Measurements from ENCODE around the gene CAMTA1.

DNA sequence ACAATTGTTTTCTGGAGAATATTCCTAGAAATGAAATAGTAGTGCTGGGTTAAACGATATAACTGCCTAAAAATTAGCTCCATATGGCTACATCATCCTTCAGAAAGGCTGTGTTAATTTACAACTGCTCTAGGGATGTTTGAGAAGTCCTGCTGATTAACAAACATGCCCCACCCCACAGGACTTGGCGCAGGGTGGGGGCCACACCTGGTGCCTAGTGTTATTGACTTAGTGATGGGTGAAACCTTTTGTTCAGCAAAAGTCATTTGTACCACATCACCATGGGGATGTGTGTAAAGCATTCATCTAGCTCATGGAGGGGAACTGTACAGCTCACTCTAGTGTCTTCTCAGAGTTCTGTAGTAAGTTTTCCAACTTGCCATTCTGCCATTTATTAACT lies 492.8 kb downstream of the CAMTA1 start:
- no peak for TF ChIP-seq EZH2phosphoT487 (conservative IDR thresholded peaks at IDR 0.05; ENCODE audit: low read length)
- TF ChIP-seq, protein P1, sequence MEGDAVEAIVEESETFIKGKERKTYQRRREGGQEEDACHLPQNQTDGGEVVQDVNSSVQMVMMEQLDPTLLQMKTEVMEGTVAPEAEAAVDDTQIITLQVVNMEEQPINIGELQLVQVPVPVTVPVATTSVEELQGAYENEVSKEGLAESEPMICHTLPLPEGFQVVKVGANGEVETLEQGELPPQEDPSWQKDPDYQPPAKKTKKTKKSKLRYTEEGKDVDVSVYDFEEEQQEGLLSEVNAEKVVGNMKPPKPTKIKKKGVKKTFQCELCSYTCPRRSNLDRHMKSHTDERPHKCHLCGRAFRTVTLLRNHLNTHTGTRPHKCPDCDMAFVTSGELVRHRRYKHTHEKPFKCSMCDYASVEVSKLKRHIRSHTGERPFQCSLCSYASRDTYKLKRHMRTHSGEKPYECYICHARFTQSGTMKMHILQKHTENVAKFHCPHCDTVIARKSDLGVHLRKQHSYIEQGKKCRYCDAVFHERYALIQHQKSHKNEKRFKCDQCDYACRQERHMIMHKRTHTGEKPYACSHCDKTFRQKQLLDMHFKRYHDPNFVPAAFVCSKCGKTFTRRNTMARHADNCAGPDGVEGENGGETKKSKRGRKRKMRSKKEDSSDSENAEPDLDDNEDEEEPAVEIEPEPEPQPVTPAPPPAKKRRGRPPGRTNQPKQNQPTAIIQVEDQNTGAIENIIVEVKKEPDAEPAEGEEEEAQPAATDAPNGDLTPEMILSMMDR (IDR thresholded peaks at IDR 0.05; ENCODE audit: insufficient read depth, low read length, poor library complexity, severe bottlenecking) = no peak

All from SU-DHL-6 (cell line).